HG03045 (cell line): ENCODE results near the gene RNF208.

ENCODE experiments used
- ATAC-seq: cut with Tn5 transposase; IDR thresholded peaks from one replicate; pipeline ENCODE4 v1.9.1; 2021; ENCODE audit warnings: mild to moderate bottlenecking, moderate library complexity; ENCODE audit not compliant: unreplicated experiment

The RNF208 gene

GRCh38 chr9:137228506-137228967 lies 6.5 kb upstream of the RNF208 start:
- ATAC-seq = no peak

GRCh38 chr9:137227853-137228505 lies 5.9 kb upstream of the RNF208 start:
- no peak for ATAC-seq

- no peak for ATAC-seq
Measured at GRCh38 chr9:137227054-137227852, 5.2 kb upstream of the RNF208 start, which contains the start of gene RNF224. RNF224 (plus strand) TSS chr9:137227502; CDS start chr9:137228336, 834 bp downstream.

- no peak for ATAC-seq
Measured at GRCh38 chr9:137226338-137227053, 4.5 kb upstream of the RNF208 start.

- no peak for ATAC-seq
Measured at GRCh38 chr9:137225699-137226331, 3.8 kb upstream of the RNF208 start.

- ATAC-seq = no peak
Measured at GRCh38 chr9:137224830-137225694, 3.0 kb upstream of the RNF208 start, which contains the start of gene CYSRT1. CYSRT1 (plus strand) TSS chr9:137225174; CDS start chr9:137225622, 448 bp downstream.

GRCh38 chr9:137223078-137223970 lies 1.3 kb upstream of the RNF208 start:
- ATAC-seq = peak; percentile 73

GRCh38 chr9:137221506-137222111 lies 431 bp downstream of the RNF208 start:
- ATAC-seq = no peak

- no peak for ATAC-seq
Measured at GRCh38 chr9:137221095-137221505, 940 bp downstream of the RNF208 start.

- ATAC-seq = no peak
Measured at GRCh38 chr9:137220317-137221094, 1.5 kb downstream of the RNF208 start.

GRCh38 chr9:137219757-137220316 lies 2.2 kb downstream of the RNF208 start:
- ATAC-seq = no peak

- ATAC-seq = no peak
Measured at GRCh38 chr9:137218754-137219271, 3.2 kb downstream of the RNF208 start.

- no peak for ATAC-seq
Measured at GRCh38 chr9:137218212-137218753, 3.8 kb downstream of the RNF208 start.

GRCh38 chr9:137217276-137218211 lies 4.5 kb downstream of the RNF208 start:
- no peak for ATAC-seq

- no peak for ATAC-seq
Measured at GRCh38 chr9:137216188-137216965, 5.7 kb downstream of the RNF208 start.
